Chondrocyte (in vitro differentiated cells): ENCODE data around the gene ATP8A1. TPM values are rescaled to one million over a fixed set of nuclear protein-coding genes. Genes with fewer than 3 reads are reported as not detected.
"Not testable (repeated sequence)": the region's sequence is repeated elsewhere in the genome, so short reads cannot be mapped to it uniquely, and the experiment has no call there.

Source experiments
- DNase-seq: peaks from one replicate; pipeline ENCODE4 v3.0.0; 2021; ENCODE audit warnings: mixed read lengths, low spot score
- H3K27ac Mint-ChIP-seq: one replicate; pipeline ENCODE4 v1.8.0; 2021; ENCODE audit warnings: mild to moderate bottlenecking, moderate library complexity, mixed read lengths; ENCODE audit not compliant: unreplicated experiment
- H3K27me3 Mint-ChIP-seq: 2 replicates; pipeline ENCODE4 v1.8.0; 2021; ENCODE audit warnings: low read depth, mixed read lengths
- H3K36me3 Mint-ChIP-seq: 2 replicates; pipeline ENCODE4 v1.8.0; 2021; ENCODE audit warnings: low read depth, mixed read lengths
- H3K4me1 Mint-ChIP-seq: 2 replicates; pipeline ENCODE4 v1.8.0; 2021; ENCODE audit warnings: low read depth, mild to moderate bottlenecking, mixed read lengths
- H3K4me3 Mint-ChIP-seq: one replicate; pipeline ENCODE4 v1.8.0; 2021; ENCODE audit warnings: mild to moderate bottlenecking, moderate library complexity, mixed read lengths; ENCODE audit not compliant: unreplicated experiment
- H3K9me3 Mint-ChIP-seq: 2 replicates; pipeline ENCODE4 v1.8.0; 2021; ENCODE audit warnings: low read depth, mixed read lengths
- total RNA-seq: library from RNA; stranded (reverse); gene quantifications from 3 replicates; pipeline ENCODE4 v1.2.1, GENCODE V29; 2021
- TF ChIP-seq, protein P1 (sequence below): fragments of 200-600 bp; sonication (generic); IDR thresholded peaks from 2 replicates; pipeline ENCODE4 v1.5.0; 2021; ENCODE audit warnings: antibody characterized with exemption, mild to moderate bottlenecking, moderate library complexity

The ATP8A1 gene
- total RNA-seq, 1 donor from 2014 or later, result 0.25 TPM

DNA sequence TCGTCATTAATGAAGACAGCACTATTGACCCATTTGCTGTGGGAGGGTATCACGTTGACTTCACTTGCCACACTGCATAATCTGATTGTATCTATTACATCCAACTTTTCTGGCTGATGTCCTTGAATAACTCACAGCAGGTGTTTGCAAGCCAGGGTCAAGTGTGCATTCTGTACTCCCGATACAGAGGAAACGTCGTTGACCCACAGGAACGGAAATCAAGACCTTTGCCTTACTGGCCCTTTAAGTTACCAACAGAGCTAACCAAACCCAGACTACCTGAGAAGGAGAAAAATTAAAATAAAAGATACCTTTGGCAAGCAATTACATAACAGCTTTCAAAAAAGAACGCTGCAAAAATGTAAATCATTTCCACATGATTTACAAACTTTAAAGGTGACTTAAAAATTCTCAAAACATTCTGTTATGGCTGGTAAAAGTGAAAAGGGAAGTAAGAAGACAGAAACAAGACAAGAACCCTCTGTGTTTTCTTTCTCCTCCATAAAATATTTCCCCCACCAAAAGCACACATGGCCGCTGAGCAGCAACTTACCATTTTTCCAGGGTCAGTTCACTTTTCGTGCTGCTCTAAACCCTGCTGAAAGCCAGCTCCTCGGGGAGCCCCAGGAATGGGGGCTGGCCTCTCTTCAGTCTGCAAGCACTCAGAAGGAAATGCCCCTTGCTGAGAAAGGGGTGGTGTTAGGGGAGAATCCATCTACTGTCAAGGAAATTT lies 266.1 kb downstream of the ATP8A1 start:
- no peaks in the 10 kb centered on the region for H3K36me3 Mint-ChIP-seq
- peaks cover 9% of the 10 kb centered on the region for H3K4me1 Mint-ChIP-seq
- H3K27ac Mint-ChIP-seq, result no peak overlapping the region
- H3K4me3 Mint-ChIP-seq, result no peak overlapping the region
- TF ChIP-seq, protein P1, sequence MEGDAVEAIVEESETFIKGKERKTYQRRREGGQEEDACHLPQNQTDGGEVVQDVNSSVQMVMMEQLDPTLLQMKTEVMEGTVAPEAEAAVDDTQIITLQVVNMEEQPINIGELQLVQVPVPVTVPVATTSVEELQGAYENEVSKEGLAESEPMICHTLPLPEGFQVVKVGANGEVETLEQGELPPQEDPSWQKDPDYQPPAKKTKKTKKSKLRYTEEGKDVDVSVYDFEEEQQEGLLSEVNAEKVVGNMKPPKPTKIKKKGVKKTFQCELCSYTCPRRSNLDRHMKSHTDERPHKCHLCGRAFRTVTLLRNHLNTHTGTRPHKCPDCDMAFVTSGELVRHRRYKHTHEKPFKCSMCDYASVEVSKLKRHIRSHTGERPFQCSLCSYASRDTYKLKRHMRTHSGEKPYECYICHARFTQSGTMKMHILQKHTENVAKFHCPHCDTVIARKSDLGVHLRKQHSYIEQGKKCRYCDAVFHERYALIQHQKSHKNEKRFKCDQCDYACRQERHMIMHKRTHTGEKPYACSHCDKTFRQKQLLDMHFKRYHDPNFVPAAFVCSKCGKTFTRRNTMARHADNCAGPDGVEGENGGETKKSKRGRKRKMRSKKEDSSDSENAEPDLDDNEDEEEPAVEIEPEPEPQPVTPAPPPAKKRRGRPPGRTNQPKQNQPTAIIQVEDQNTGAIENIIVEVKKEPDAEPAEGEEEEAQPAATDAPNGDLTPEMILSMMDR, result no peak
- H3K9me3 Mint-ChIP-seq, result no peaks in the 10 kb centered on the region
- peaks cover 11% of the 10 kb centered on the region for H3K27me3 Mint-ChIP-seq
- no peak for DNase-seq

DNA sequence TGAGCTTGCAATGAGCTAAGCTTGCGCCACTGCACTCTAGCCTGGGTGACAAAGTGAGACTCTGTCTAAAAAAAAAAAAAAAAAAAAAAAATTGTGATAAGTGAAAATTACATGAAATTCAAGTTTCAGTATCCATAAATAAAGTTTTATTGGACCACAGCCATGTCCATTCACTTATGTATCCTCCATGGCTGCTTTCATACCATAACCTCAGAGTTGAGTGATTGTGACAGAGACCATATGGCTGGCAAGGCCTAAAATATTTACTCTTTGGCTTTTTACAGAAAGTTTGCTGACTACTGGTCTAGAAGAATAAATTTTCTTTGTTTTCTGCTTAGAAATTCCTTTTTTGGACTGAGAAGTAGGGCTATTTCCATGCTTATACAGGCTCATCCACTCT lies 271.4 kb downstream of the ATP8A1 start:
- Mint-ChIP-seq H3K4me3 (no peak overlapping the region), H3K4me1 (peaks cover under 1% of the 10 kb centered on the region), H3K9me3 (no peaks in the 10 kb centered on the region), H3K27me3 (peaks cover 11% of the 10 kb centered on the region), H3K36me3 (no peaks in the 10 kb centered on the region), H3K27ac (no peak overlapping the region)
- TF ChIP-seq, protein P1, result no peak
- DNase-seq, result no peak

DNA sequence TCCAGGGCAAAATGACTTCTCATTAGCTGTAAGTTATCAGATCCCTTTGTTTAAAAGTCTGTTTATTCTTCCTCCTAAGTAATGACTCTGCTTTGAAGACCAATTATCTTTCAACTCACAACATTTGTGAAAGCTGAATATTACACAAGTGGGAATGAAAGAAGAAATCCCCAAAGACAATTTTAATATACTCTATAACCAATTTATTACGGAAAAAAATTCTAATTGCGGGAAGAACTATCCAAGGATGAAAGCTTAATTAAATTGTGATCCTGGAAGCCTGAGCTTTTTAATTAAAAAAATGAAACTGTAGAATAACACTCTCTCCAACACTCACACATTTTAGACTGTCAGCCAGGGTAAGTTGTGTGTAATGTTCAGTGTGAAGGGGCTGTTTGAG lies 275.2 kb downstream of the ATP8A1 start:
- DNase-seq, result no peak
- Mint-ChIP-seq H3K36me3 (no peaks in the 10 kb centered on the region), H3K27ac (no peak overlapping the region), H3K9me3 (peaks cover 3% of the 10 kb centered on the region), H3K4me1 (no peaks in the 10 kb centered on the region), H3K4me3 (no peak overlapping the region), H3K27me3 (peaks cover 20% of the 10 kb centered on the region)
- TF ChIP-seq, protein P1, result no peak

DNA sequence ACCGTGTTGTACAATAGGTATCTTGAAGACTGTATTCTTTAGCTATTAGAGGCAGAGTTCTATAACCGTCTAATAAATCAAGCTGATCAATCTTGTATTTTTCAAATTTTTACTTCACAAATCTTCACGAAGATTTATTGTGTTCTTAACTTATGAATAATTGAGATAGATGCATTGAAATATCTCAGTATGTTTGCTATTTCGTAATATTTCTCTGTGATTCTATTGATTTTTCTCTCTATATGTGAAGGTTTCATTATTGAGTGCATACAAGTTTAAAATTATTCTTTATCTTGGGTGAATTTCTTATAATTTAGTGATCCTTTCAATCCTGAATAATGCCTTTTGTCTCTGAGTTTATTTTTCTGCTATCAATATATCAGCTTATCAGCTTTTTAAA lies 279.4 kb downstream of the ATP8A1 start:
- Mint-ChIP-seq H3K9me3 (peaks cover 10% of the 10 kb centered on the region), H3K36me3 (no peaks in the 10 kb centered on the region), H3K4me1 (no peaks in the 10 kb centered on the region), H3K4me3 (no peak overlapping the region), H3K27ac (no peak overlapping the region), H3K27me3 (peaks cover 35% of the 10 kb centered on the region)
- no peak for DNase-seq
- TF ChIP-seq, protein P1, result no peak

DNA sequence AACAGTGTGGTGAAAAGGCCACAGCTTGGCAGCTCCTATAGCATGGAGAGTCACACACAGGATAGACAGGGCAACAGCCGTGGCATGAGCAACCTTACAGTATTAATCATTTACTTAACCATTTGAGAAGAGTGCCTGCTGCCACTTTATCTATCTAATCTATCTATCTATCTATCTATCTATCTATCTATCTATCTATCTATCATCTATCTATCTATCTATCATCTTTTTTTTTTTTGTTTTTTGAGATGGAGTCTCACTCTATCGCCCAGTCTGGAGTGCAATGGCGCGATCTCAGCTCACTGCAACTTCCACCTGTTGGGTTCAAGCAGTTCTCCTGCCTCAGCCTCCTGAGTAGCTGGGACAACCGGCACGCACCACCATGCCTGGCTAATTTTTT lies 284.6 kb downstream of the ATP8A1 start:
- H3K27ac Mint-ChIP-seq, H3K36me3 Mint-ChIP-seq, H3K9me3 Mint-ChIP-seq, H3K4me1 Mint-ChIP-seq, H3K4me3 Mint-ChIP-seq, DNase-seq: not testable (repeated sequence)
- peaks cover 25% of the 10 kb centered on the region for H3K27me3 Mint-ChIP-seq
